ENCODE data around the gene FBXO44. TPM values are rescaled to one million over a fixed set of nuclear protein-coding genes. Genes with fewer than 3 reads are reported as not detected.

The FBXO44 gene
- total RNA-seq, 2 experiments from 2014 or later, result 18.1 to 20.4 TPM

DNA sequence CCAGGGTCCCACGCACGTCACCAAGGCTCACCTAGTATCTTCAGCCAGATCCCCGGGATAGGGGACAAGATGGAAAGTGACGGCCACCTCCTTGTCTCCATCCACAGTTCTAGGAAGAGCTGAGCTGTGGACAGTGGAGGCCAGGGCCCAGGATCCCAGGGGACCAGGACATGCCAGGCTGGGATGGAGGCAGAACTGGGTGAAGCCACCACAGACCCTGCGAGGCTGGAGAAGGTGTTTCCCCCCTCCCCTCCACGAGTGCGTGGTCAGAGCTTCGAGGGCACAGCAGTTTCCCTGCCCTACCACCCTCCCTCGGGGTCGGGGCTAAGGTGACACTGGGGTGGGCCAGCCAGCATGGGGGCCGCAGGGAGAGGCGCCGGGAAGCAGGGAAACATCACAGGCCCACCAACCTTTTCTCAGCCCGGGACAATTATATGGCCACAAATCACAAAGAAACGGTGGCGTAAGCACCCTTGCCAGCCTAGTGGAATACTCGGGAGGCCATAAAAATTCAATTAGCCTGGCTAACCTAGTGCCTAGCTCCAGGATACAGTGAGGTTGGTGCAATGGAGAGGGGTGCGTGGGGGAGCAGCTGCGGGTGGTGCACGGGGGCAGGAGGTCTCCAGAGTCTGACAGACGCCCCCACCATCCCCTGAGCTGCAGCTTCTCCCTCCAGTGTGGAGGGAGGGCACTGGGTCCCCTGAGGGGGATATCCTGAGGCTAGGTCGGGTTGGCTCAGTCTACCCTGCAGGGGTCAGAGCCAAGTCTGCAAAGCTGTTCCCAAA is 50.2 kb downstream of the FBXO44 start:
- Mint-ChIP-seq H3K9me3 (no peaks in the 10 kb centered on the region), H3K27me3 (no peaks in the 10 kb centered on the region), H3K4me1 (ENCODE audit: low read depth) (no peaks in the 10 kb centered on the region), H3K27ac (no peak overlapping the region), H3K4me3 (no peak overlapping the region), H3K36me3 (ENCODE audit: low read depth) (no peaks in the 10 kb centered on the region)
- ChIA-PET POLR2A (interaction anchor here (1.1 kb wide), 2 partner anchors 14 to 19 kb away, joined by 3 read pairs; partner anchors contain the start of gene DRAXIN), CTCF (interaction anchor here (1.3 kb wide), 1 partner anchor 55 kb away, joined by 3 read pairs; no protein-coding TSS in a partner anchor)
- intact Hi-C loops (cut with micrococcal nuclease), result no loop called here
- no peak for ATAC-seq
- no peak for DNase-seq
- TF ChIP-seq, protein P1, sequence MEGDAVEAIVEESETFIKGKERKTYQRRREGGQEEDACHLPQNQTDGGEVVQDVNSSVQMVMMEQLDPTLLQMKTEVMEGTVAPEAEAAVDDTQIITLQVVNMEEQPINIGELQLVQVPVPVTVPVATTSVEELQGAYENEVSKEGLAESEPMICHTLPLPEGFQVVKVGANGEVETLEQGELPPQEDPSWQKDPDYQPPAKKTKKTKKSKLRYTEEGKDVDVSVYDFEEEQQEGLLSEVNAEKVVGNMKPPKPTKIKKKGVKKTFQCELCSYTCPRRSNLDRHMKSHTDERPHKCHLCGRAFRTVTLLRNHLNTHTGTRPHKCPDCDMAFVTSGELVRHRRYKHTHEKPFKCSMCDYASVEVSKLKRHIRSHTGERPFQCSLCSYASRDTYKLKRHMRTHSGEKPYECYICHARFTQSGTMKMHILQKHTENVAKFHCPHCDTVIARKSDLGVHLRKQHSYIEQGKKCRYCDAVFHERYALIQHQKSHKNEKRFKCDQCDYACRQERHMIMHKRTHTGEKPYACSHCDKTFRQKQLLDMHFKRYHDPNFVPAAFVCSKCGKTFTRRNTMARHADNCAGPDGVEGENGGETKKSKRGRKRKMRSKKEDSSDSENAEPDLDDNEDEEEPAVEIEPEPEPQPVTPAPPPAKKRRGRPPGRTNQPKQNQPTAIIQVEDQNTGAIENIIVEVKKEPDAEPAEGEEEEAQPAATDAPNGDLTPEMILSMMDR (IDR thresholded peaks at IDR 0.05), result no peak

DNA sequence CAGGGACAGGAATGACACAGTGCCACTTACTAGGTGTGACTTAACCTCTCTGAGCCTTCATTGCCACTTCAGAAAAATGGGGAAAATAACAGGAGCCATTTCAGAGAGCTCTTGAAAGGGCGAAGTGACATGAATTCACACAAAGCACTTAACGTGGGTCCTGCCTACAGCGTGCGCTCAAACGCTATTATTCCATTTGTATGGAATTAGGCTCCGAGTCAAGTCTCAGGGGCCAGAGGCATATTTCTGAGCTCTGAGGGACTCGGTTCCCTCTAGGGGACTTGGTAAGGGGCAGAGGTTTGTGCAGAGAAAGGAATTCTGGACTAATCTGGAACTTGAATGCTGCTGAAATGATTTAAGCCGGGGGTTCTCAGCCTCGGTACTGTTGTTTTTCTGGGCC is 50.9 kb downstream of the FBXO44 start:
- ChIA-PET CTCF (interaction anchor here (1.3 kb wide), 1 partner anchor 55 kb away, joined by 3 read pairs; no protein-coding TSS in a partner anchor), POLR2A (interaction anchor here (1.1 kb wide), 1 partner anchor 19 kb away, joined by 3 read pairs; no protein-coding TSS in a partner anchor)
- Mint-ChIP-seq H3K27me3 (no peaks in the 10 kb centered on the region), H3K4me3 (no peak overlapping the region), H3K36me3 (ENCODE audit: low read depth) (no peaks in the 10 kb centered on the region), H3K4me1 (ENCODE audit: low read depth) (no peaks in the 10 kb centered on the region), H3K9me3 (no peaks in the 10 kb centered on the region), H3K27ac (no peak overlapping the region)
- intact Hi-C loops (cut with micrococcal nuclease), result no loop called here
- no peak for ATAC-seq
- TF ChIP-seq, protein P1 (IDR thresholded peaks at IDR 0.05), result no peak
- no peak for DNase-seq

DNA sequence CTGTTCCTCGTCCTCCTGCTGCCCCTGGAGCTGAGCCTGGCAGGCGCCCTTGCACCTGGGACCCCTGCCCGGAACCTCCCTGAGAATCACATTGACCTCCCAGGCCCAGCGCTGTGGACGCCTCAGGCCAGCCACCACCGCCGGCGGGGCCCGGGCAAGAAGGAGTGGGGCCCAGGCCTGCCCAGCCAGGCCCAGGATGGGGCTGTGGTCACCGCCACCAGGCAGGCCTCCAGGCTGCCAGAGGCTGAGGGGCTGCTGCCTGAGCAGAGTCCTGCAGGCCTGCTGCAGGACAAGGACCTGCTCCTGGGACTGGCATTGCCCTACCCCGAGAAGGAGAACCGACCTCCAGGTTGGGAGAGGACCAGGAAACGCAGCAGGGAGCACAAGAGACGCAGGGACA is 51.6 kb downstream of the FBXO44 start:
- Mint-ChIP-seq H3K36me3 (ENCODE audit: low read depth) (no peaks in the 10 kb centered on the region), H3K27ac (no peak overlapping the region), H3K4me3 (no peak overlapping the region), H3K27me3 (no peaks in the 10 kb centered on the region), H3K9me3 (no peaks in the 10 kb centered on the region), H3K4me1 (ENCODE audit: low read depth) (no peaks in the 10 kb centered on the region)
- intact Hi-C loops (cut with micrococcal nuclease), result no loop called here
- ATAC-seq (no peak), DNase-seq (no peak)
- TF ChIP-seq, protein P1 (IDR thresholded peaks at IDR 0.05), result no peak
- POLR2A ChIA-PET, result no interaction called here
- CTCF ChIA-PET, result interaction anchor here (1.3 kb wide), 1 partner anchor 56 kb away, joined by 3 read pairs; no protein-coding TSS in a partner anchor

DNA sequence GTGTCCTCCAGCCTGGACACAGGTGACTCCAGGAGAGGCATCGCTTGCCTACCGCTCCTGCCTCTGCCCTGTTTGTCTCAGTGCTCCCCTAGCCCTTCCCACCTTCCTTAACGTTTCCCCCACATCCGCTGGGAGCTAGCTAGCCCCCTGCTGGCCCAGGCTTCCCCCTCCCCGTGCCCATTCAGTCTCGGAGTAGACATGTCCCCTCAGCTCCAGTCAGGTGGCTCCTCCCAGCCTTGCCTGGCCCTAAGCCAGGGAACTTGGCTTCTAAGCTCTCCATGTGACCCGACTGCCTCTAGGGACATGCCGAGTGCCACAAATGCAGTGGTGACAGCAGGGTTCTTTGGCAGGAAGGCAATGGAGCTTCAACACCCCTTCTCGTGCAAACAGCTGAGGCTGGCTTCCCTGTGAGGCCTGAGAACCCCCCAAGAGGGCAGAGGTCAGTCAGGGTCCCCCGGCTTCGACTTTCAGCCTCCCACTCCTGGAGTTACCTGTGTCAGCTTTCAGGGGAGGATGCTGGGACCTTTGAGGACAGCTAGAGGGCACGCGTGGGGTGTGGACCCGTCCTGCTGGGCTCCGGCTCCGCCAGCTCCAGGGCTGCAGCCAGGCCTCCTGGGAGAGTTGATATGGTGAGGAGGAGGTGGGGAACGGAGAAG is 53.1 kb downstream of the FBXO44 start:
- H3K27ac Mint-ChIP-seq, result no peak overlapping the region
- intact Hi-C loops (cut with micrococcal nuclease), result no loop called here
- ChIA-PET CTCF (interaction anchor here (0.7 kb wide), 1 partner anchor 58 kb away, joined by 3 read pairs; no protein-coding TSS in a partner anchor), POLR2A (interaction anchor here (0.6 to 1.1 kb wide), 2 partner anchors 12 to 26 kb away, joined by 3 to 4 read pairs; no protein-coding TSS in a partner anchor)
- no peaks in the 10 kb centered on the region for H3K4me1 Mint-ChIP-seq (ENCODE audit: low read depth)
- no peaks in the 10 kb centered on the region for H3K36me3 Mint-ChIP-seq (ENCODE audit: low read depth)
- TF ChIP-seq, protein P1 (IDR thresholded peaks at IDR 0.05), result no peak
- H3K9me3 Mint-ChIP-seq, result no peaks in the 10 kb centered on the region
- no peaks in the 10 kb centered on the region for H3K27me3 Mint-ChIP-seq
- DNase-seq (no peak), ATAC-seq (no peak)
- no peak overlapping the region for H3K4me3 Mint-ChIP-seq
